Choroid plexus epithelial cell (primary cell): ENCODE data around the gene MTARC2.

Source experiments
- DNase-seq: peaks from one replicate; pipeline ENCODE4 v3.0.0-alpha.2; 2010; ENCODE audit warnings: low read depth
- H3K4me3 ChIP-seq: 2 replicates; pipeline ENCODE4 v1.5.1; 2011; ENCODE audit warnings: low read depth, mild to moderate bottlenecking, control low read depth, low read length, moderate library complexity
- CTCF ChIP-seq: conservative IDR thresholded peaks from 2 replicates; pipeline ENCODE4 v1.5.1; 2011; ENCODE audit warnings: low read depth, mild to moderate bottlenecking, control low read depth, inconsistent platforms, low read length, moderate library complexity

The MTARC2 gene

GRCh38 chr1:220703305-220703704, 44.8 kb upstream of the MTARC2 start:
- TF ChIP-seq CTCF: no peak
- no peak for DNase-seq
- no peak overlapping the region for H3K4me3 ChIP-seq

GRCh38 chr1:220705782-220706181, 42.3 kb upstream of the MTARC2 start:
- no peak for TF ChIP-seq CTCF
- no peak overlapping the region for H3K4me3 ChIP-seq
- no peak for DNase-seq

DNA sequence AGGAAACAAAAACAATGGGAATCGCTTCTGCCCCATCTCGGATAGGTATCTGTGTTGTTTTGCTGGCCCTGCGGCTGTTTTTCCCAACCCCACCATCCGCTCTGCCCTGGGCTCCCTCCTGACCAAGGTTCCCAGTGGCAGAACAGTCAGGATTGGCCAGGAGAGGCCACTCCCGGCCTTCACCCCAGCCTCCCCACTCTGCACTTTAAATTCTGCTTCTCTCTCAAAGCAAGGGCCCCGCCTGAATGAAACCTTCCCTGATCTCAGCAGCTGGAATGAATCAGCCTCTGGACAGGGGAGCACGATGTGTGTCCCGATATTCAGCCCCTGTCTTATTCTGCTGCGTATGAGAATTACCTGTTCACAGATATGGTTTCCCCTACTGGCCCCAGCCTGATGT, 41.6 kb upstream of the MTARC2 start:
- no peak for DNase-seq
- no peak for TF ChIP-seq CTCF
- no peak overlapping the region for H3K4me3 ChIP-seq

- no peak for TF ChIP-seq CTCF
- H3K4me3 ChIP-seq: no peak overlapping the region
- DNase-seq: no peak
Measured at GRCh38 chr1:220707160-220707559, 41.0 kb upstream of the MTARC2 start.

GRCh38 chr1:220708244-220708643, 39.9 kb upstream of the MTARC2 start:
- DNase-seq: no peak
- no peak for TF ChIP-seq CTCF
- H3K4me3 ChIP-seq: no peak overlapping the region

DNA sequence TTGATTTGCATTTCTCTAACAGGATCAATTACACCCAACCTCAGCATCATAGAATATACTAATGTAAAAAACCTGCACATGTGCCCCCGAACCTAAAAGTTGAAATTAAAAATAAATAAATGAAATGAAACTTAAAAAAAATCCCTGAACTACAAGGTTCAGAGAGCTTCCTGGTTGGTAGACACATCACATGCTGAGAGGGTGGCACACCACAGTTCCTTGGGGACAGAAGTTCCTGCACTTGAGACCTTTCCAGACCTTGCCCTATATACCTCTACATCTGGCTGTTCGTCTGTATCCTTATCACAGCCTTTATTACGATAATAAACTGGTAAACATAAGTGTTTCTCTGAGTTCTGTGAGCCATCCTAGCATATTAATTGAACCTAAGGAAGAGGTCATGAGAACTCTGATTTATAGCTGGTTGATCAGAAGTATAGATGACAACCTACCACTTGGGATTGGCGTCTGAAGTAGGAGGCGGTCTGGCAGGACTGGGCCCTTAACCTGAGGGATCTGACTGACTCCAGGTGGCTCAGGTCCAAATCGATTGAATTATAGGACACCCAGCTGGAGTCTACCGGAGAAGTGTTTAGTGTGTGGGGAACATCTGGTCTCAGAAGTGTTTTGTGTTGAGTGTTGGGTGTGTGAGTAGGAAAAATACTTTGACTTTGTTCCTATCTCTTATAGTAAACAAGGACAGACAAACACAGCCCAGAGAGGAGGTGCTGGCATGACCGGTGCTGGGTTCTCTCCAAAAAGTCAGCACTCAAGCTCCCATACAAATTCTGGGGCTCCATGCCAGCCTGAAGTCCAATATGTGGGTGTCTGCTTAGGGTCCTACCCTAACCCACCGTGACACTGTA, 39.0 kb upstream of the MTARC2 start:
- DNase-seq: no peak
- TF ChIP-seq CTCF: no peak

DNA sequence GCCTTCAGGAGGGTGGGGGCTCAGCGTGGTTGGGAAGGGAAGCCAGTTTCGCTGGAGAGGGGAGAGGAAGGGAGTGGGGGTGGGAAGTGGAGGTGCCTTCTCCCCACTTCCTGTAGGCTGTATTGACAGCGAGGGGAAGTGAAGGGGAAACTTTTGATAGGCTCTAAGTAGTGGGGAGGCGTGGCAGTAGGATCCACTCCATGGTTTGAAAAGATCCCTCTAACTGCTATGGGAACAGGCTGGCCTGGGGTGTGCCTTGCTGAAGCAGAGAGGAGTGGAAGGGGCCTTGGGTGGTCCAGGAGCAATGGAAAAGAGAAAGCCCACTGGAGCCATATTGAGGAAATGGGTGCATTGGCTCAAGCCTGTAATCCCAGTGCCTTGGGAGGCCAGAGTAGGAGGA, 37.8 kb upstream of the MTARC2 start:
- DNase-seq: no peak
- no peak overlapping the region for H3K4me3 ChIP-seq
- TF ChIP-seq CTCF: no peak

More for the DNA sequence above, 39.0 kb upstream of the MTARC2 start:
- no peak overlapping the region for H3K4me3 ChIP-seq
